GM12874 (cell line): ENCODE measurements around the gene LAMC2.

Experiments used
- CTCF ChIP-seq: IDR thresholded peaks from 2 replicates; pipeline ENCODE4 v1.5.1; 2011; ENCODE audit warnings: low read depth, mild to moderate bottlenecking, control low read depth, low read length, moderate library complexity; ENCODE audit not compliant: insufficient read depth

LAMC2 gene

DNA sequence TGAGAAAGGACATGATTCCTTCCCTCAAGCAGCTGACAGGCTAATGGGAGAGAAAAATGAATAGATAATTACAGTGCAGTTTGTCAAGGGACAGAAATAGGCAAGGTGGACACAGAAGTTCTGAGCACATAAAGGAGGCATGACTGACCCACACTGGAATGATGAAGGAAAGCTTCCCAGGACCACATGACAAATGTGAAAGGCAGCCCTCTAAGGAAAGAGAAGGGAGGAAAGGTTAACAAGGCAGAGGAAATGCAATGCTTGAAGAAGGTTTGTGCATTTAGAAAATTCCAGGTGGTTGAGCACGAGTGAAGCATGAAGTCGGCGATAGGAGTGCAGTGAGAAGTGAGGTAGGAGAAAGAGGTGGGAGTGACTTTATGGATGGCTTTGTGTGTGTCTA is 37.4 kb downstream of the LAMC2 start:
- TF ChIP-seq CTCF: no peak

DNA sequence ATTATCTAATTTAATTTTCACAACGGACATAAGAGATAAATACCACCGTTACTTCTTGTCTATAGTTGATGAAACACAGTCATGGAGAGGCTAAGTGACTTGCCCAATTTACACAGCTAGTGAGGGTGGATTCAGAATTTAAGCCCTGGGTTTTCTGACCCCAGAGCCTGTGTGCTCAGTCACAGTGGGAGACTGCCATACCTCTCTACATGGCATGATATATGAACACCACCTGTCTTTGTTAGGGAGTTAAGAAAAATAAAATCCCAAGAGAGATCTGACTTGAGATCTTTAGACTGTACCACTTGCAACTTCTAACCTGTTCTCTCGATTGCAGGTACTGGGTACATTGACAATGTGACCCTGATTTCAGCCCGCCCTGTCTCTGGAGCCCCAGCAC is 40.3 kb downstream of the LAMC2 start:
- no peak for TF ChIP-seq CTCF

DNA sequence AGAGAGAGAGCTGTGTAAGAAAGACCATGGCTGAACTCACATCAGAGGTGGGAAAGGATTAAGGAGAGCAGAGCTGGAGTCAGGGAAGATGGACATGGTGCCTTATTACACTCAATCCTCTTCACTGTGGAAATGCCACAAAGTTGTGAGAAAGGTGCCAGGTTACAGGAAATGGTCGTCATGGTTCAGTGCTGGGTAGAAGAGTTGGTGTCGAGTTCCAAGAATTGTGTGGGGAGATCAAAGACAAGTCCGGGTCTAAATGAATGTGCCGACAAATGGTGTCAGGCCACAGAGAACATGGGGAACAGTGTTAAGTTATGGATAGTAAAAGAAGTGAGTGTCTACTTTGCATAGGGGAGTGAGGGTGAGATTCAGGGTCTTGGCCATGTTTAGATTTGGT is 40.9 kb downstream of the LAMC2 start:
- no peak for TF ChIP-seq CTCF

- TF ChIP-seq CTCF: peak; percentile 92
Observed at GRCh38 chr1:183227422-183228346, 41.6 kb downstream of the LAMC2 start.

GRCh38 chr1:183228347-183229220 is 42.5 kb downstream of the LAMC2 start:
- TF ChIP-seq CTCF: no peak

DNA sequence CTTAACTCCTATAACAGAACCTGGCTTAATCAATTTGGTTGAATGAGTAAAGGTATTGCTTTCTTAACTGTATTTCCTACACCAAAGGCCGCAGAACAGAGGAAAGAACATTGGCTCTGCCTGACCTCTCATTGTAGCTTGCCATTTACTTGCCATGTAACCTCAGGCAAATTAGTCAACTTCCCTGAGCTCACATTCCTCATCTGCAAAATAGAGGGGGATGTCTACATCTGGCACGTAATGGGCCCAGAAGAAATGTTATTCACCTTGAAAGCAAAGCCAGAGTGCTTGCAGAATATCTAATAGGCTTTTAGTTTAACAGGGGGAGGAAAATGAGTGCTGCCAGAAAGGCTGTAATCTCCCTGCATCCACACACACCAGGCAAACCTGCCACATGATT is 44.3 kb downstream of the LAMC2 start:
- no peak for TF ChIP-seq CTCF

DNA sequence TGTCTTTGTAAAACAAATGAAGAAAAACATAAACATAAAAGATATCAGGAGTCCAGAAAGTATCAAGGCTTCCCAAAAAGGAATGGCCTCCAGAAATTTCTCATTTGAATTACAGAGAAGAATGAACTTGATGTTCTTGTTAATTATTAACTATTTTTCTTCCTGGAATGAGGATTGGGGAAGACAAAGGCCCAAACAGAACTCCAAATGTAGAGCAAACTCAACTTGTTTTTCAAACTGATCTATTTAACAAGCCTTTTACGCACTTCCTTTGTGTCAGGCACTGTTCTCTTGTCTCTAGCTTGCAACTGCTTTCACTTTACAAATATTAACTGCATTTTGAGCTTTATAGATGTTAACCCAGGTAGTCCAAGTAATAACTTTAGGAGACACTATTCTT is 45.5 kb downstream of the LAMC2 start:
- TF ChIP-seq CTCF: no peak
